D721Med (cell line): ENCODE data around the gene SDK1.

Experiments used
- DNase-seq: peaks from one replicate; pipeline ENCODE4 v3.0.0; 2011; ENCODE audit warnings: low spot score; ENCODE audit not compliant: insufficient read length
- FAIRE-seq: peaks from 2 replicates; lab custom pipeline; 2011; peaks lifted over from hg19 to GRCh38; lab: Jason Lieb, UNC
- CTCF ChIP-seq: IDR thresholded peaks from 2 replicates; pipeline ENCODE4 v1.5.1; 2012; ENCODE audit warnings: mild to moderate bottlenecking, control low read depth; ENCODE audit not compliant: insufficient read depth; ENCODE audit errors: missing control alignments

Gene SDK1

DNA sequence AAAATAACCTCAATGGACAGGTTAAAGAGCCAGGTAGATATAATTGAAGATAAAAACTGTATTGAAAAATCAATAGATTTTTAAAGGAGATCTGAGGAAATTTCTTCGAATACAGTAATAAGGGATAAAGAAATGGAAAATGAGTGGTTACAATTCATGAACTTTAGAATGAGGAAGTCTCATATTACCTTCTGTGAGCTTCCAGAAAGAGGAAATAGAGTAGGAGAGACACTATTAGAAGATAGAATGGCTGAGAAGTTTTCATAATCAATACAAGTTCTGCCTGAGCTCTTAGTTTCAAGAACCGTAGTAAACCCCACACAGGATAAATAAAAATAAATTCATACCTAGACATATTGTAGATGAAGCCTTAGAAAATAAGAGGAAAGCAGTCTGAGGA is 11.5 kb downstream of the SDK1 start:
- TF ChIP-seq CTCF, result no peak
- FAIRE-seq, result no peak
- DNase-seq, result no peak

DNA sequence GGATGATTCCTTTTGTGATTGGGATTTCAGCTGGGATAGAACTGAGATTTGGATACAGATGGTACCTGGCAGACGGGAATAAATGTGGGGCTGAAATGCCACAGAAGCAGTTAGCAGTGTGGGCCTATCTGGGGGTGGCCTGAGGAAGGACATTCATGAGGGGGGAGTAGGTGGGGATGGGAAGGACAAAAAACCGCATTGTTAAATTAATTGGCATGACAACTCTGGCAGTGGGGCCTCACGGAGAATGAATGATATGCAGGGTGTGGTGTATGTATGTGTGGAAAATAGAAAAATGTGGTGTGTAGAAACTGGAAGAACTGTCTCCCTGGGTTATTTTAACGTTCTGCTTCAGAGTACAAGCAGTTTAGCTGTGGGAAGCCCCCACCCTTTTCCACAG is 17.8 kb downstream of the SDK1 start:
- FAIRE-seq, result no peak

GRCh38 chr7:3321206-3321605 is 20.2 kb downstream of the SDK1 start:
- TF ChIP-seq CTCF, result no peak
- FAIRE-seq (no peak), DNase-seq (no peak)

More for the DNA sequence above, 17.8 kb downstream of the SDK1 start:
- DNase-seq, result no peak
- no peak for TF ChIP-seq CTCF

DNA sequence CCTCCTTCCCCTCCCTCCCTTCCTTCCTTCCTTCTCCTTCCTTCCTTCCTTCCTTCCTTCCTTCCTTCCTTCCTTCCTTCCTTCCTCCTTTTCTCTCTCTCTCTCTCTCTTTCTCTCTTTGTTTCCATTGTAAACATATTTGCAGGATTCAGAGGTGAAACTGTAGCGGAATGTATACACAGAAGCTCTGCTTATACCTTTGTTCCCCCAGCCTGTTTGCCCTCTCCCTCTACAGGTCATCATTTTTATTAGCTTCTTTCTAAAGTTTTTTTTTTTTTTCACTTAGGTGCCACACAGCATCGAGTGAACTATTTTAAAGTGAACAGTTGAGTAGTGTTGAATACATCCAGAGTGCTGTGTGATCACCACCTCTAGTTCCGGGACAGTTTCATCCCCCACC is 20.7 kb downstream of the SDK1 start:
- no peak for DNase-seq
- no peak for FAIRE-seq
- TF ChIP-seq CTCF, result no peak

DNA sequence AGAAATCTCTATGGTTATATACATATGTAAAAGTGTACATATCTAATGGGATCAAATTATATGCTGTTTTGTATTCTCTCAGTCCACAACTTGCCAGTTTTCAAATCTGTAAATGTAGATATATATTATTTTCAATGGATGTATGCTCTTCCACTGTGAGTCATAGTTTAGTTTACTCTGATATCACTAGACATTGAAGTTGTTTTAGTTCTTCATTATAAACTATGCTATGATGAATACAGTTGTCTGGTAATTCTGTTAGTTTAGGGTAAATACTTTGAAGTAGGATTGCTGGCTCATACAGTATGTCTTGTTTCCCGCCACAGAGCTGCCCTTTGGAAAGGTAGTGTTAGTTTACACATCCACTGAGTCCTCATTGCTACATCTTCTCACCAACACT is 25.2 kb downstream of the SDK1 start:
- no peak for FAIRE-seq
- no peak for DNase-seq
- no peak for TF ChIP-seq CTCF

- FAIRE-seq, result no peak
- TF ChIP-seq CTCF, result no peak
Observed at GRCh38 chr7:3327099-3327498, 26.0 kb downstream of the SDK1 start.

DNA sequence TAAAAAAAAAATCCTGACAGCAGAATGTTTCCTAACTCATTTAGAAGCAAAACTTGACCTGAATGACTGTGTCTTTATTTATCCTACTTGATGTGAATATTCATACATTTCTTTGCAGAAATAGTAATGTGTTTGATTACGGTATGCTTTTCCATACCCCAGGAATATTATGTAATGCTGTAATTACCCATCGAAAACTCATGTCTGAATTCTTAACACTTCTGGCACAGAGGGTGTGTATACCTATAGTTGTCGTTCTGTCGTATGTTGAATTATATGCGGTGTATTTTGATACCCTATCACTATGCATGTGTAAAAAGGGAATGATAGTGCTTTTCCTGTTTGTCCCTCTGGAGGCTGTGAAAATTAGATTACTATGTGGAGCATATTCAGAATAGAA is 26.6 kb downstream of the SDK1 start:
- no peak for DNase-seq
- TF ChIP-seq CTCF, result no peak
- FAIRE-seq, result no peak

More at GRCh38 chr7:3327099-3327498, 26.0 kb downstream of the SDK1 start:
- no peak for DNase-seq
